SK-N-SH (cell line): ENCODE results near the gene CNPY4.

ENCODE experiments used
- CHD2 ChIP-seq: fragments of 150-350 bp; IDR thresholded peaks from 2 replicates; pipeline ENCODE4 v1.6.1; 2018; ENCODE audit warnings: low read length; ENCODE audit not compliant: partially characterized antibody
- CTCF ChIP-seq: fragments of 200-600 bp; sonication (generic); IDR thresholded peaks from 2 replicates; pipeline ENCODE4 v1.6.1; 2017; ENCODE audit warnings: antibody characterized with exemption, mild to moderate bottlenecking, moderate library complexity
- EP300 ChIP-seq, 2 experiments: IDR thresholded peaks; 2 replicates each; pipeline versions ENCODE4 v1.4.0 to v1.6.1; 2012; ENCODE audit warnings: borderline replicate concordance in 1 of 2, low read depth in 1 of 2, low read length in 1 of 2
- EZH2phosphoT487 ChIP-seq: fragments of 200-600 bp; sonication (generic); IDR thresholded peaks from 2 replicates; pipeline ENCODE4 v1.6.1; 2017; ENCODE audit warnings: low read depth, mixed run types, mild to moderate bottlenecking, antibody characterized with exemption, moderate library complexity, borderline replicate concordance
- GABPA ChIP-seq: IDR thresholded peaks from 2 replicates; pipeline ENCODE4 v1.4.0; 2012; ENCODE audit warnings: low read depth, mild to moderate bottlenecking
- JUND ChIP-seq: IDR thresholded peaks from 2 replicates; pipeline ENCODE4 v1.4.0; 2012
- MAX ChIP-seq: IDR thresholded peaks from 2 replicates; pipeline ENCODE4 v1.4.0; 2012; ENCODE audit warnings: low read depth
- POLR2AphosphoS5 ChIP-seq: IDR thresholded peaks from 2 replicates; pipeline ENCODE4 v1.6.1; 2012; ENCODE audit warnings: low read depth, low read length
- REST ChIP-seq: IDR thresholded peaks from 2 replicates; pipeline ENCODE4 v1.6.1; 2012; ENCODE audit warnings: mild to moderate bottlenecking, low read depth, low read length, moderate library complexity
- USF1 ChIP-seq: IDR thresholded peaks from 2 replicates; pipeline ENCODE4 v1.4.0; 2012; ENCODE audit warnings: low read depth, borderline replicate concordance
- USF2 ChIP-seq: fragments of 150-350 bp; IDR thresholded peaks from 2 replicates; pipeline ENCODE4 v1.6.1; 2017; ENCODE audit warnings: antibody characterized with exemption, low read length, low read depth, borderline replicate concordance
- YY1 ChIP-seq: IDR thresholded peaks from 2 replicates; pipeline ENCODE4 v1.4.0; 2012; ENCODE audit warnings: low read depth, mild to moderate bottlenecking

- TF ChIP-seq CTCF (no peak), REST (no peak), USF2 (no peak), MAX (no peak), EP300 (IDR thresholded peaks at IDR 0.05; ENCODE audit: borderline replicate concordance in 1 of 2, low read depth in 1 of 2, low read length in 1 of 2) (no peak), GABPA (no peak), CHD2 (no peak), JUND (no peak), EZH2phosphoT487 (no peak), YY1 (no peak), USF1 (no peak), POLR2AphosphoS5 (no peak)
Measured at GRCh38 chr7:100141555-100141949, 22.1 kb downstream of the CNPY4 start.
